Endothelial cell (in vitro differentiated cells): Measurements from ENCODE around the gene NUDT6. TPM values are rescaled to one million over a fixed set of nuclear protein-coding genes. Genes with fewer than 3 reads are reported as not detected.

Experiments
- DNase-seq: peaks from one replicate; pipeline ENCODE4 v3.0.0; 2021; ENCODE audit warnings: low spot score
- H3K27ac Mint-ChIP-seq: one replicate; pipeline ENCODE4 v1.8.0; 2021; ENCODE audit warnings: mixed read lengths, inconsistent platforms; ENCODE audit not compliant: unreplicated experiment
- H3K27me3 Mint-ChIP-seq: one replicate; pipeline ENCODE4 v1.8.0; 2021; ENCODE audit warnings: mild to moderate bottlenecking, moderate library complexity, mixed read lengths, inconsistent platforms; ENCODE audit not compliant: unreplicated experiment
- H3K36me3 Mint-ChIP-seq: one replicate; pipeline ENCODE4 v1.8.0; 2021; ENCODE audit warnings: mild to moderate bottlenecking, low read depth, mixed read lengths, inconsistent platforms; ENCODE audit not compliant: unreplicated experiment
- H3K4me1 Mint-ChIP-seq: one replicate; pipeline ENCODE4 v1.8.0; 2021; ENCODE audit warnings: mild to moderate bottlenecking, mixed read lengths, inconsistent platforms; ENCODE audit not compliant: unreplicated experiment
- H3K4me3 Mint-ChIP-seq: one replicate; pipeline ENCODE4 v1.8.0; 2021; ENCODE audit warnings: mild to moderate bottlenecking, mixed read lengths, inconsistent platforms; ENCODE audit not compliant: unreplicated experiment
- H3K9me3 Mint-ChIP-seq: one replicate; pipeline ENCODE4 v1.8.0; 2021; ENCODE audit warnings: mixed read lengths, inconsistent platforms; ENCODE audit not compliant: unreplicated experiment
- CTCF ChIP-seq: fragments of 200-600 bp; sonication (generic); IDR thresholded peaks from one replicate; pipeline ENCODE4 v1.5.0; 2021; ENCODE audit warnings: antibody characterized with exemption; ENCODE audit not compliant: unreplicated experiment
- total RNA-seq: library from RNA; stranded (reverse); fragmentation: NEBNext Ultra II Directional; extraction: Animal tissue kit (Norgen Biotek cat#: 25700); gene quantifications from one replicate; pipeline ENCODE4 v1.2.1, GENCODE V29; 2021; ENCODE audit not compliant: unreplicated experiment

Gene NUDT6
- total RNA-seq, 1 donor from 2014 or later = 6.5 TPM

- Mint-ChIP-seq H3K36me3 (peaks cover 4% of the 10 kb centered on the region), H3K27ac (no peak overlapping the region), H3K27me3 (peaks cover 4% of the 10 kb centered on the region), H3K4me3 (no peak overlapping the region), H3K9me3 (no peaks in the 10 kb centered on the region), H3K4me1 (peaks cover 4% of the 10 kb centered on the region)
- no peak for DNase-seq
- no peak for TF ChIP-seq CTCF
These were observed 14.2 kb downstream of the NUDT6 start for GRCh38 chr4:122908223-122908622.

- no peak overlapping the region for H3K27ac Mint-ChIP-seq
- H3K27me3 Mint-ChIP-seq = peaks cover 4% of the 10 kb centered on the region
- DNase-seq = no peak
- H3K4me1 Mint-ChIP-seq = peaks cover 4% of the 10 kb centered on the region
- H3K9me3 Mint-ChIP-seq = no peaks in the 10 kb centered on the region
- no peak for TF ChIP-seq CTCF
- H3K4me3 Mint-ChIP-seq = no peak overlapping the region
- H3K36me3 Mint-ChIP-seq = peaks cover 4% of the 10 kb centered on the region
These were observed 15.5 kb downstream of the NUDT6 start for GRCh38 chr4:122906859-122907305.

GRCh38 chr4:122903766-122904288, 18.6 kb downstream of the NUDT6 start:
- peaks cover 4% of the 10 kb centered on the region for H3K36me3 Mint-ChIP-seq
- H3K9me3 Mint-ChIP-seq = no peaks in the 10 kb centered on the region
- no peak overlapping the region for H3K4me3 Mint-ChIP-seq
- TF ChIP-seq CTCF = no peak
- H3K27me3 Mint-ChIP-seq = no peaks in the 10 kb centered on the region
- no peak overlapping the region for H3K27ac Mint-ChIP-seq
- H3K4me1 Mint-ChIP-seq = peaks cover 4% of the 10 kb centered on the region
- no peak for DNase-seq

GRCh38 chr4:122901247-122902010, 21.0 kb downstream of the NUDT6 start:
- H3K4me1 Mint-ChIP-seq = no peaks in the 10 kb centered on the region
- H3K9me3 Mint-ChIP-seq = no peaks in the 10 kb centered on the region
- no peak overlapping the region for H3K27ac Mint-ChIP-seq
- TF ChIP-seq CTCF = no peak
- no peaks in the 10 kb centered on the region for H3K36me3 Mint-ChIP-seq
- no peak overlapping the region for H3K4me3 Mint-ChIP-seq
- no peaks in the 10 kb centered on the region for H3K27me3 Mint-ChIP-seq
- DNase-seq = no peak

- no peaks in the 10 kb centered on the region for H3K27me3 Mint-ChIP-seq
- H3K27ac Mint-ChIP-seq = no peak overlapping the region
- H3K36me3 Mint-ChIP-seq = no peaks in the 10 kb centered on the region
- H3K4me1 Mint-ChIP-seq = no peaks in the 10 kb centered on the region
- TF ChIP-seq CTCF = no peak
- H3K9me3 Mint-ChIP-seq = no peaks in the 10 kb centered on the region
- no peak overlapping the region for H3K4me3 Mint-ChIP-seq
- DNase-seq = no peak
These were observed 22.1 kb downstream of the NUDT6 start for GRCh38 chr4:122900314-122900713.
